ENCODE data around the gene ECSIT.
A peak's percentile ranks its signal among the peaks of the same experiment; 100 is the strongest.

GRCh38 chr19:11480715-11481533 is 48.0 kb downstream of the ECSIT start, which contains the start of gene ELAVL3:
- no peak for TF ChIP-seq CTCF (conservative IDR thresholded peaks at IDR 0.05; ENCODE audit: low read depth, low read length)
- peak; percentile 46 for TF ChIP-seq EZH2 (IDR thresholded peaks at IDR 0.05; ENCODE audit: borderline replicate concordance, low read depth, low read length, poor library complexity, severe bottlenecking)
